Prostate gland (tissue), 2 donors: ENCODE data around the gene EVI2B. TPM values are rescaled to one million over a fixed set of nuclear protein-coding genes. Genes with fewer than 3 reads are reported as not detected.

Experiments
- DNase-seq: peaks from one replicate; pipeline ENCODE4 v3.0.0-alpha.2; 2019; ENCODE audit warnings: low spot score
- H3K27ac ChIP-seq, 2 donors: fragments of 200-600 bp; sonication (generic); 2 replicates each; pipeline ENCODE4 v1.5.1; 2017 to 2019
- H3K27me3 ChIP-seq: fragments of 200-600 bp; sonication (generic); replicated peaks from 2 replicates; pipeline ENCODE4 v1.5.1; 2019; ENCODE audit not compliant: insufficient read depth
- H3K36me3 ChIP-seq, 2 donors: fragments of 200-600 bp; sonication (generic); 1 replicate in 1 of 2; 2 replicates in 1 of 2; pipeline versions ENCODE4 v1.5.1 to v1.8.1; 2017 to 2019
- H3K4me1 ChIP-seq: fragments of 200-600 bp; sonication (generic); replicated peaks from 2 replicates; pipeline ENCODE4 v1.5.1; 2019
- H3K4me3 ChIP-seq, 2 donors: fragments of 200-600 bp; sonication (generic); 2 replicates each; pipeline ENCODE4 v1.5.1; 2017 to 2019
- H3K9me3 ChIP-seq: fragments of 200-600 bp; sonication (generic); 2 replicates; pipeline ENCODE4 v1.5.1; 2017
- CTCF ChIP-seq, 4 experiments: fragments of 200-600 bp in 2 of 4; fragments of 450-650 bp in 2 of 4; sonication (generic) in 2 of 4; IDR thresholded peaks; 1 replicate in 3 of 4; 2 replicates in 1 of 4; pipeline ENCODE4 v1.5.1; 2016 to 2019; ENCODE audit warnings: antibody characterized with exemption in 4 of 4, mild to moderate bottlenecking in 2 of 4, moderate library complexity in 2 of 4
- POLR2A ChIP-seq: fragments of 450-650 bp; IDR thresholded peaks from one replicate; pipeline ENCODE4 v1.6.1; 2016; ENCODE audit warnings: antibody characterized with exemption, mild to moderate bottlenecking
- POLR2AphosphoS5 ChIP-seq: sonication (generic); formaldehyde crosslinking; IDR thresholded peaks from one replicate; pipeline ENCODE4 v1.6.1; 2017; ENCODE audit warnings: antibody characterized with exemption
- WGBS: methylation state at CpG from one replicate; pipeline ENCODE4 v1.1.5; 2018; 5-methylcytosine and 5-hydroxymethylcytosine counted together
- intact Hi-C: fragments of 100-400 bp; cut with DNase I; formaldehyde crosslinking; loops from one replicate; pipeline ENCODE4 v1.14.2; 2022
- total RNA-seq, 2 donors: library from RNA; depleted of rRNA; stranded (reverse); fragments of >200 nt; gene quantifications; one replicate each; pipeline ENCODE4 v1.1.0, GENCODE V29; 2016

The EVI2B gene
- total RNA-seq, 2 donors from 2014 or later = 4.6 to 8.9 TPM

DNA sequence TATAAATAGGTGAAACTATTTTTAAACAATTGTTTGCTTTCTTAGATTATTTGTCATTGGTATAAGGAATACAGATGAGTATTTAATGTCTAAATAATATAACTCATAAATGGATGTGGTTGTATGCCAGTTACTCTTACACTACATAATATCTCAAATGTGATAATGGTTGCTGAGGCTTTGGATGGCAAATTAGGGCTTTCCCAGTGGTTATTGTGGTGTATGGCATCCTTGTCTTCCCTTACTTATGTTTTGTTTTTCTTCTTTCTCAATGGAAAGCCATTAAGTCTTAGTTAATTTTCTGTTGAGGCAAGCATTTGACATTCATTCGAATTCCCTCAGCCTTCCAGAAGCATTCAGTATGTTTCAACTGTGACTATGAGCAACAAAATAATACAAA, 27.3 kb downstream of the EVI2B start:
- WGBS = 89% methylated on average over 1 of the region's 1 CpG
- Histone ChIP-seq H3K27ac (no peak overlapping the region), H3K9me3 (no peaks in the 10 kb centered on the region), H3K27me3 (no peaks in the 10 kb centered on the region), H3K36me3 (no peaks in the 10 kb centered on the region), H3K4me1 (no peaks in the 10 kb centered on the region), H3K4me3 (no peak overlapping the region)
- no peak for TF ChIP-seq POLR2AphosphoS5
- TF ChIP-seq POLR2A = no peak
- no peak for TF ChIP-seq CTCF (IDR thresholded peaks at IDR 0.05)
- DNase-seq = no peak
- intact Hi-C loops = no loop called here

DNA sequence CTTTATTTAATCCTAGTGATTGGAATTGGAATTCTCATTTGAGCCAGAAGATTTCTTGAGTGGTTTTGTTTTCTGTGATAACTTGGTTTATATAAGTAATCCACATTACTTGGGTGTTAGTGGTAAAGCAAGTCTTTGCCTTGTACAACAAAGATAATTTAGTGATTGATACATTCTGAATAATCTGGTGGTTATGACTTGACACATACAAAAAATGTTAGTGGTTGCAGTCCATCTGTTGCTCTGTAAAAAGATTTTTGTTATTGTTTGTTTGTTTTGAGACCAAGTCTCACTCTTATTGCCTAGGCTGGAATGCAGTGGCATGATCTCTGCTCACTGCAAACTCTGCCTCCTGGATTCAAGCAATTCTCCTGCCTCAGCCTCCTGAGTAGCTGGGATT, 30.0 kb downstream of the EVI2B start:
- Histone ChIP-seq H3K4me1 (no peaks in the 10 kb centered on the region), H3K36me3 (no peaks in the 10 kb centered on the region), H3K27me3 (no peaks in the 10 kb centered on the region), H3K4me3 (no peak overlapping the region), H3K9me3 (no peaks in the 10 kb centered on the region), H3K27ac (no peak overlapping the region)
- TF ChIP-seq POLR2A (no peak), POLR2AphosphoS5 (no peak), CTCF (IDR thresholded peaks at IDR 0.05) (no peak)
- no peak for DNase-seq
- intact Hi-C loops = no loop called here

- Histone ChIP-seq H3K4me3 (no peak overlapping the region), H3K27ac (no peak overlapping the region), H3K4me1 (no peaks in the 10 kb centered on the region), H3K9me3 (no peaks in the 10 kb centered on the region), H3K27me3 (no peaks in the 10 kb centered on the region), H3K36me3 (no peaks in the 10 kb centered on the region)
- TF ChIP-seq CTCF (IDR thresholded peaks at IDR 0.05) (no peak), POLR2AphosphoS5 (no peak), POLR2A (no peak)
- 96% methylated on average over 2 of the region's 2 CpGs for WGBS
- DNase-seq = no peak
- intact Hi-C loops = no loop called here
Measured at GRCh38 chr17:31281061-31281460, 32.8 kb downstream of the EVI2B start.

DNA sequence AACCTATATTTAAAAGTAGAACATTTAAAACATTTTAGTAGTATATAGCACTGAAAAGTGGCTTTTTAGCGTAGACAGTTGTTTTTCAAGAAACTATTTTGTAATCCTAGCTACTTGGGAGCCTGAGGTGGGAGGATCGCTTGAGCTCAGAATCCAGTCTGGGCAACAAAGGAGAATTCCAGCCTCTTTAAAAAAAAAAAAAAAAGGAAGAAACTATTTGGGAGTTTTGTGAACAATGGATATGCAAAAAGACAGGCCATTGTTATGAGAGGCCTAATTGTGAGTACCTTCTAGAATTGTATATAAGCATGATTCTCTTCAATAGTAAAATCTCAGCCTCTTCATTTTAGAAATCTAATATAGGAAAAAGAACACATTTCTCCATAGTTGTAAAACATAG, 34.5 kb downstream of the EVI2B start:
- Histone ChIP-seq H3K36me3 (no peaks in the 10 kb centered on the region), H3K4me3 (no peak overlapping the region), H3K4me1 (no peaks in the 10 kb centered on the region), H3K9me3 (no peaks in the 10 kb centered on the region), H3K27ac (no peak overlapping the region), H3K27me3 (no peaks in the 10 kb centered on the region)
- WGBS = 92% methylated on average over 2 of the region's 2 CpGs
- TF ChIP-seq POLR2AphosphoS5 = no peak
- no peak for TF ChIP-seq CTCF (IDR thresholded peaks at IDR 0.05)
- no peak for TF ChIP-seq POLR2A
- intact Hi-C loops = no loop called here
- DNase-seq = no peak

- Histone ChIP-seq H3K27ac (no peak overlapping the region), H3K9me3 (no peaks in the 10 kb centered on the region), H3K27me3 (no peaks in the 10 kb centered on the region), H3K4me3 (no peak overlapping the region), H3K36me3 (no peaks in the 10 kb centered on the region), H3K4me1 (no peaks in the 10 kb centered on the region)
- no peak for DNase-seq
- TF ChIP-seq CTCF (IDR thresholded peaks at IDR 0.05) (no peak), POLR2AphosphoS5 (no peak), POLR2A (no peak)
- 97% methylated on average over 1 of the region's 1 CpG for WGBS
- intact Hi-C loops = no loop called here
Measured at GRCh38 chr17:31275116-31275515, 38.7 kb downstream of the EVI2B start.
